Activated CD8-positive, alpha-beta memory T cell treated with anti-CD3 and anti-CD28 coated beads, Interleukin-2, amount 50 U/mL, for 1 hour (primary cell): ENCODE results near the gene ALOX5AP.

Source experiments
- DNase-seq: peaks from one replicate; pipeline ENCODE4 v3.0.0-alpha.2; 2020; ENCODE audit errors: extremely low read depth

ALOX5AP gene

DNA sequence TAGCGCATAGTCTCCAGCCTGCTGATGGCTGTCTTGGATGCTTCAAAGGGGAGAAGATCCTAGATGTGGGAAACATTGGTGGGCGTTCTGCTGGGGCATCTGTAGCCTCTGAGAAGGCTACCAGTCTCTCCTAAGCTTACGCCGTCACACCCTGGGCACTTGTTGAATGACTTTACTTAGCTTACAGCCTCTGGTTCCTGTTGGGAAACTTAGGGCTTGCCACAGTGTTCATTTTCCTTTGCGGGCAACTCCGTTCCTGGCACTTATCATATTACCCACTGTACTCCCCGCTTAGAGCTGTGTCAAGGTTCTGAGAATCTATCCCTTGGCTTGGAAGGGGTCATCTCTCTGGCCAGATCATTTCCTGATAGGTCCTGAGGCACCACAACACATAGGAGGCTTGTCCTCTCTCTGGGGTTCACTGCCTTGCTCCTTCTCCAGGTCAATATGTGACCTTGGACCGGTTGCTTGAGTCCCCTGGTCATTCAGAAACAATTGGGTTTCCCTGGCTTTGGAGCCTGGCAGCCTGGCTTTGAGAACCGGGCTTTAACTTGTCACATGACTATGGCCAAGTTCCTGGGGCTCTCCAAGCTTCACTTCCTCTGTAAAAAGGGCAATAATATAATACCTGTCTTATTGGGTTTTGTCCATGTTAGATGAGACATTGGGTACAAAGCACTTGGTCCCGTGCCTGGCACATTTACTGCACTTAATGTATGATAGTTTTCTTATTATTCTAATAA is 20.5 kb upstream of the ALOX5AP start:
- no peak for DNase-seq

DNA sequence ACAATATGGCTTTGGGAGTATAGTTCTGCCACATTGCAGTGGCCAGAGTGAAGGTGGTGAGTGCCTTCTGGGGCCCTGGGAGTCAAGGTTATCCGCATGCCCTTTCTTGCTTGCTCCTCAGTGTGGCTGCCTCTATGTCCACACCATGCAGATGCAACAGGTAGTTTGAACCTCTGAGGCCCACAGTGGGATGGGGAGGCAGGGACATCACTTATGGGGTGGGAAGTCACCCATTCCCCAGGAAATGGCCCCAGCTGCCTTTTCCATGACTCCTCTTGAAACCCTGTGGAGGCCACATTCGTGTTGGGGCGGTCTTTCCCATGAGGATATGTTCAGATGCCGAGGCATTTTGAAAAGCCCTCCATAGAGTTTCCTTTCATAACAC is 20.0 kb upstream of the ALOX5AP start:
- no peak for DNase-seq

DNA sequence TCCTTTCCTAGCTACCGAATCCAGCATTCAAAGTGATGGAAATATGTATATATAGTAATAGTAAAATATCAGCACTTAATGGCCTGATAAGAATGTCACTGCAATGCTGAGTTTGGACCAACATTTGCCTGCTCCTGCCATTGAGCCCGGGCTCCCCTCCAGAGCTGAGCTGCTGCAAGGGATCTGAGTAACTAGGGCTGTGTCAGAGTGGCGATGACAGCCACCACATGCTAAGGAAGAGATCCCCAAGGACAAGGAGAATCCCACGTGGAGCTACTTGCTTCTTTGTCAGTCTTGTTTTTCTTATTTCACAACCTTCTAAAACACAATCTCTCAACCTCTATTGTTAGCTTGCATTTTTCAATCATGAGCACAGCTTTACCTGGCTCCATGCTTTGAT is 19.5 kb upstream of the ALOX5AP start:
- DNase-seq = no peak

DNA sequence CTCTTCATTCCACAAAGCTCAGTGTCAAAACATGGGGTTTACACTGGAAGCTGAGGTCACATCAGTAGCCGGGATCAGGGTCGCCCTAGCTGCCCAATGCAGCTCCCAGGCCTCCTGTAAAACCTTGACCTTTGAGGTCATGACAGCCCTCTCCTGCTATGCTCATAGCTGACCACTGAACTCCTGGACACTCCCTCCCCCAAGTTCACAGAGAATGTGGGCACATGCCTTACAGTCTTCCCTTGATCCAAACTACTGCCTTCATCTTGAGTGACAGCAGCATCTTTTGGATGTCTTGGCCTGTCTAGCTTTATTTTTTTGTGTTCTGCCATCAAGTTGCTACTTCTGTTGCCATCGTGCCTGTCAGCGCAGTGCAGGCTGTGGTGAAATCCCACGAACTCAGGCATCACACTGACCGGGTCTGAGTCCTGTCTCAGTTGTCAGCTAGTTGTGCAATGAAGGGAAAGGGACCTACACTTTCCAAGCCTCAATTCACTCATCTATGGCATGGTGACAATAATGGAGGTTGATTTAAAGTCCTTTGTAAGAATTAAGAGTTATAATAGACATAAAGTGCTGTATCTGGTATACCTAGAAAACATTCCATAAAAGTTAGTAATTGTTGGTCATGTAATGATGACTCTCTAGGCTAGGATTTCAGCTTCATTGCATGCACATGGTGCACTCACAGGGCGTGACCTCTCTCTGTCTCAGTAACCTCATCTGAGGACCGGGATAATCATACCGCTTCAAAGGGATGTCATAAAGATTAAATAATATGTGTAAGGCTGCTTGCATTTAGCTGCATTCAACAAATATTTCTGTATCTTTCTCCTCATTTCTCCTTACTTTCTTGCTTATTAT is 16.4 kb upstream of the ALOX5AP start:
- DNase-seq = no peak

DNA sequence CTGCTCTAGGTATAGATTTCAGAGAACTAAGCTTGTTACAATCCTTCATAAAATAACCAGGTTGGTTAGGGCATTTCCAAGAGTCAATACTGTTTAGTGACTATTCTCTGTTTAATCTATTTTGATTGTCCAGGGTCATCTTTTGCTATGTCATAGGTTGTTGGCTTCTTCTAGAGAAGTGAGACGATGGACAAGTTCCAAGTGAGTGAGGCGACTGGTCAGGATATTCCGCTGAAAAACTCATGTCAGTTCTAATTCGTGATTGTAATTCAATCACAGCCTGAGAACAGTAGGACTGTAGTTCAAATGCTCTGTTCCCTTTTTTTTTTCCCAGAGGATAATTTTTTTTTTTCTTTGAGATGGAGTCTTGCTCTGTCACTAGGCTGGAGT is 15.8 kb upstream of the ALOX5AP start:
- no peak for DNase-seq

DNA sequence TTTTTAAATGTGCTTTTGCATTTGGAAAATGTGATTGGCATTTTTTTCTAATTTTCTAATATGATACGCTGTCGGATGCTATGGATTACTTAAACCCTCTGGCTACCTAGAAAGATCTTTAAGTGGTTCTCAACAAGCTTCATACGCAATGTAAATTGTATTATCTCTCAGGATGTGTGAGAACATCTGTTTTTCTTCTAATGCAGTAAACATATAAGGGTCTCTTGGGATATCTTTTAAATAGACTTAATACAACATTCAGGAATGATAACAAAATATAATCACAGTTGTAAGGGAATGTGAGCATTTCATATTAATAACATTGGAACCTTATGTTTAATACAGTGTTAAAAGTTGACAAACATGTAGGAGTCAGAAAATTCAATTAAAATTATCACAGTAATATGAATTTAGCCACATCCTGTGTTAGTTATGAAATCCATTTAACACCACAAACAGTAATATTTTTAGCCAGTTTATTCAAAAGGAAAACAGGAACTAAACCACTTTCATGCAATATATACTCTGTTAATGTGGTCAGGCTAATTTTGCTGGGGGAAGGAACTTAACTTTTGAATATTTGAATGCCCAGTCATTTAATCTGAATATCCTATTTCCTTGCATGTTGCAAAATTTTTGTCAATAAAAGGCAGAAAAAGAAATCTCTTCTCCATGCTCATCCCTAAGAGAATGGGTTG is 15.0 kb upstream of the ALOX5AP start:
- DNase-seq = no peak

DNA sequence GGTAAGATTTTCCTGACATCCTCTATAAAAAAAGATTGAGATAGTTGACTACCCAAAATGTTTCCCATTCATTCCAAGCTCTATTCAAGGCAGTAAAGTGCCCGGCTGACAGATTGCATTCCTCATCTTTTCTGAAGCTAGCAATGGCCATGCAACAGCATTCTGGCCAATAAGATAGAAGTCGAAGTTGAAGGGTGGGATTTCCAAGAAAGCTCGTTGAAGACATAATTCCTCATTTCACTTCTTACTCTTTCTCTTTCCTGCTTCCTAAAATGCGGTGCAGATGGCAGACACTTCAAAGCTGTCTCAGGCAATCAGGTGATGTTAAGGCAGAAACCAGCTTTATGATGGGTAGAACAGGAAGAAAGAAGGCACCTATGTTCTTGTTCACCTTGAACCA is 13.4 kb upstream of the ALOX5AP start:
- no peak for DNase-seq

DNA sequence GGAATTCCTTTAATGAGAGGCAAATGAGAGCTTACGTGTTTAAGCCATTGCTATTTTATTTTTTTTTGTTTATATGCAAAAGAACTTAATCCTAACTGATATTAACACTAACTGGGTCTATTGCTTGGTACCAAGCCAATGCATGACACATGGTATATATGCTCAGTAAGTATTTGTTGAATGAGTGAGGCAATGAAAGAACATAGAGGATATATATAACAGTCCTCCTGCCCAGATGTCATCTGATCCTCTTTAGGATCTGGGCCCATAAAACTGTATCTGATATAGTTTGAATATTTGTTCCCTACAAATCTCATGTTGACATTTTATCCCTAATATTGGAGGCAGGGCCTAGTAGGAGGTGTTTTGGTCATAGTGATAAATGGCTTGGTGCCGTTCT is 13.0 kb upstream of the ALOX5AP start:
- DNase-seq = no peak

DNA sequence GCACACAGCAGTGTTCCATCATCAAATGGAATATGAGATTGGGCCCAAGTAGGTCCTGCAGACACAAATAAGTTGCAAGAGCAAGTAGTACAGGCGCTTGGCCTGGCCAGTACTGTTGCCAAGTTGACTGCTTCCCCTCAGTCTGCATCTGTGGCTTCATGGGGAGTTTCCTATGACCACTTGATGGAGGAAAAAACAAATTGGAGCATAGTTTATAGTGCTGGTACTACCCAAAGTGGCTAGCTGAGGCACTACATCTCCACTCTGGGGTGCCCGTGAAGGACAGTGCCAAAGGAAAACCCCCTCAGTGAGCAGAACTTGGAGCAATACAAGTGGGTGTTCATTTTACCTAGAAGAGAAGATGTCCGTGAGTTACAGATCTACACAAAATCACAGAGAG is 10.6 kb upstream of the ALOX5AP start:
- DNase-seq = no peak

DNA sequence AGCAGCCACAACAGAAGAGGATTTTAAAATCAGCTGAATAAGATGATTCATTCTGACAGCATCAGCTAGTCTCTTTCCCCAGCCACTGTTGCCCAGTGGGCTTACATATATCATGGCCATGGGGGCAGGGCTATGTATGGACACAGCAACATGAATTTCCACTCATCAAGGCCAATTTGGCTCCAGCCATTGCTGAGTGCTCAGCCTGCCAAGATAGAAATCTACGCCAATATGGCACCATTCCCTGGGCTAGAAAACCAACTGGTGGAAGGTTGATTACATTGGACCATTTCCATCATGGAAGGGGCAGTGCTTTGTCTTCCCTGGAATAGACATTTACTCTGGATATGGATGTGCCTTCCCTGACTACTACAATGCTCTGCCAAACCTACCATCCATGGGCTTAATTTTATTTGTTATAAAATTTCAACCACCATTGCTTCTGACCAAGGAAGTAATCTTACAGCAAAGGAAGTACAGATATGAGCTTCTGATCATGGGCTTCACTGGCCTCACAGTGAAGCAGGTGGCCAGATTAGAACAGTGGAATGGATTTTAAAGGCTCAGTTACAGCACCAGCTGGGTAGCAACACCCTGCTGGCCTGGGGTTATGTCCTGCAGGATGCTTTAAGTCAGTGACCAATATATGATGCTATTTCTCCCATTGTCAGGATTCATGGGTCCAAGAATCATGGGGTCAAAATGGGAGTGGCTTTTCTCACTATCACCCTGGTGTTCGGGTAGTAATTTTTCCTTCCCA is 9.8 kb upstream of the ALOX5AP start:
- DNase-seq = no peak

DNA sequence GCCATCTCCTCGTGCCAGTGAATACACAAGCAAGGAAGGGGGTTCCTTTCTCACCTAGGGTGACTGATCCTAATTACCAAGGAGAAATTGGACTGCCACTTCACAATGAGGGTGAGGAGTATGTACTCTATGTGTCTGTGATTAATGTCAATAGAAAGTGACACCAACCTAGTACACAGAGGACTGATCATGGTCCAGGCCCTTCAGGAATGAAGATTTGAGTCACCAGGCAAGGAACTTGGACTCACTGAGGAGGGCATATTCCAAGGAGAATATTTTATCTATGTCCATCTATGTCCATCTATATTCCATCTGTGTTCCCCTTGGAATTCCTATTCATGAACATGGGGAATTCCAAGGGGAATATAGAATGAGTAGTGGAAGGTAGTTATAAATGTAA is 9.2 kb upstream of the ALOX5AP start:
- DNase-seq = no peak

DNA sequence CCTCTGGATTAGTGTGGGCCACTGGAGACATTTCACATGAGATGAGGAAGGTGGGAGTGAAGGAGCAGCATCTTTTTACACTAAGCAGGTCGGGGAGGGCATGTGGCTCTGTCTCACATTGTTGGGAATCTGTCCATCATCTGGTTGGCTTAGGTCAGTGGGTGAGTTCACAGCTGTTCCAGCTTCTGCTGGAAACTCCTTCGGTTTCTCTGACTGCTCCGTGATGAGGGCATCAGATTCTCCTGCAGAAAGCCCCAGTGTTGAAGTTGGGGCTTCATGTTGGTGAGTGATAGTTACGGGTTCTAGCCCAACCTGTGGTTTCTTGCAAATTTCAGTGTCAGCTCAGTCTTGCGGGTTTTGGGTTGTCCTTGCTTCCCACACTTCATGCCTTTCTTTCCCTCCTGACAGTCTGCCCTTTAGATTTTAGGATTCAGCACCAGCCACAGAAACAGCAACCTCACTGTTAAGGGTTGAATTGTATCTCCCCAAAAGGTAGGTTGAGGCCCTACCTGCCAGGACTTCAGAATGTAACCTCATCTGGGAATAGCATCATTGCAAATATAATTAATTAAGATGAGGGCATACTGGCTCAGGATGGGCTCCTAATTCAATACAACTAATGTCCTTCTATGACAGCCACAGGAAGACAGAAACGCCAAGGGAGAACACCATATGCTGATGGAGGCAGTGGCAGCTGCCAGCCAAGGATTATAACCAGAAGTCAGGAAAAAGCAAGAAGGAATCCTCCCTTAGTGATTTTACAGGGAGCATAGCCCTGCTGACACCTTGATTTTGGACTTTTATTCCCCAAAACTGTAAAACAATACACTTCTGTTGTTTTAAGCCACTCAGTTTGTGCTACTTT is 7.6 kb upstream of the ALOX5AP start:
- DNase-seq = no peak

DNA sequence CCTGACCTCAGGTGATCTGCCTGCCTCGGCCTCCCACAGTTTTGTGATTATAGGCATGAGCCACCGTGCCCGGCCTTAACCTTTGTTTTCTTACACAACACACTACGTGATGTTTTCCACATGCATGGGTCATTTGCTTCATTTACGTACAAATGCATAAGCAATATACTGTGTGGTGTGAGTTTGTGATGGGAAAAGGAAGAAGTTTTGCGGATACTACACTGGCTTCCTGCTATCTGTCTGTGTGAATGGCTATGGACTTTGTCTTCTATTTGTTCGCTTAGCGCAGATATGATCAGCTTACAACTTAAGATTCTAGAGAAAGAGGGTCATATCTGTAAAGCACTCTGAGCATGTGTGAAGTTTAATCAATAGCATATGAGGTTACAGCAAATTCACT is 5.5 kb upstream of the ALOX5AP start:
- DNase-seq = no peak

DNA sequence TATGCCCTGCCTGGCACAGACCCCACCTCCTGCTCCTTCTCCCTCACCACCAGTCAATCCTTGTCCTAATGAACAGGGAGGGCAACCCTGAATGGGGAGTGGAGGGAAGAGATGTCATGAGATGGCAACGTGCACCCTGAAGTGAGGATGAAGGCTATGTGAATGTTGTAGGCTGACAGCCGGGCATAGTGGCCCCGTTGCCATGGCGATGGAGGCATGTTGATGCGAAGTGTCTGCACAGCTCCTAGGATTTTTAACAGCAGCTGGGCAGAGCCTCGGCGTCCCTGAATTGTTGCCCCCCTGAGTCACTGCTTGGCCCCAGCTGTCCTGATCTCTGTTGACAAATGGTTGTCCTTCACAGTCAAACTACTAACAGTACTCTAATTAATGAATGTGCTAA is 4.8 kb upstream of the ALOX5AP start:
- DNase-seq = no peak

DNA sequence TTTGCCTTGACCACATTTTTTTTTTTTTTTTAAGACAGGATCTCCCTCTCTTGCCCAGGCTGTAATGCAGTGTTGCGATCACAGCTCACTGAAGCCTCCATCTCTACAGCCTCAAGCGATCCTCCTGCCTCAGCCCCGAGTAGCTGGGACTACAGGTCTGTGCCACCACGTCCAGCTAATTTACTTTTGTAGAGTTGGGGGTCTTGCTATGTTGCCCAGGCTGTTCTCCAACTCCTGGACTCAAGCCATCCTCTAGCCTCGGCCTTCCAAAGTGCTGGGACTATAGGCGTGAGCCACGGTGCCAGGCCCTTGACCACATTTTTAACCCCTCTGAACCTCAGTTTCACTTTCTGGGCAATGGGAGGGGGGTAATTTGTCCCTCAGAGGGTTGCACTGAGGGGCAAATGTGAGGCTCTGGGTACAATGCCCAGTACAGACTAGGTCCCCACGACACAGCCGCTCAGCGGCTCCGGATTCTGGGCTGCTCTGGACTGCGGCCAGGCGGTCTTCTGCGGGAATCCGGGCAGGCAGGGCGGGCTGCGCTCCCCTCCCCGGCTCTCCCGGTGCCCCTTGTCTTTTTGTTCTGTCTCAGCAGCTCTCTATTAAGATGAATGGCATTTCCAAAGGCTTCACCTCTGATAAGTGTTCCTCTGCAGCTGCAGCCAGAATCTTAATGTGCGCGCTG is 3.8 kb upstream of the ALOX5AP start:
- no peak for DNase-seq

DNA sequence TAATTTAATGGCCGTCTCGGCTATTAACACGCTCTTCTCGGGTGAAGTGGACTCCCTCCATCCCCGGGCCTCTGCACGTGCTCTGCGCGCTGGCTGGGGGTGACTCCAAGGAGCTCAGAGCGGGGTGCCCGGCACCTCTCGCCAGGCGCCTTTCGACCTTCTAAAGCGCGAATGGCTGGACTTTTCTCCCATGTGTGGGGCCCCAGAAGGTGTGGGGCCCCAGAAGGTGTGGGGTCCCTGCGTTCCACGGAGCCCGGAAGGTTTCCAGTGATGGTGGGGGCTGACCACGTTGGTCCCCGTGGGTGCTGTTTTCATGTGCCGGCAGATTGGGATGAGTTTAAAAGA is 3.3 kb upstream of the ALOX5AP start:
- no peak for DNase-seq

DNA sequence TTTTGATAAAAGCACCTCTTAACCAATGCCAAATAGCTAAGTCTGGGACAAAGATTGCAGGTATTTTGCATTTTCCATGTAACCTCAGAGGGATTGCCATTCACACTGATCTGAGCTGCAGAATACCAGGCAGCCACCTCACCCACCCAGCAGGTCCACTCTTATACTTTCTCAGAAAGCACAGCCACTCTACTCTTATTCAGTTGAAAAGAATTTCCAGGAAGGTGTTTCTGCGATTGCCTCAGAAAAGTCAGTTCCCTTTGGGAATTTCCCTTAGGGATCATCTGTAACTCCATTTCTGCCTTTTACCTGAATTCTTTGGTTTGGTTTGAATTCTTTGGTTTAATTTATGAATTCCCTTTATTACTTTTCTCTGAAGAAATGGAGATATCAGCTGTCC is 904 bp upstream of the ALOX5AP start:
- DNase-seq = no peak

DNA sequence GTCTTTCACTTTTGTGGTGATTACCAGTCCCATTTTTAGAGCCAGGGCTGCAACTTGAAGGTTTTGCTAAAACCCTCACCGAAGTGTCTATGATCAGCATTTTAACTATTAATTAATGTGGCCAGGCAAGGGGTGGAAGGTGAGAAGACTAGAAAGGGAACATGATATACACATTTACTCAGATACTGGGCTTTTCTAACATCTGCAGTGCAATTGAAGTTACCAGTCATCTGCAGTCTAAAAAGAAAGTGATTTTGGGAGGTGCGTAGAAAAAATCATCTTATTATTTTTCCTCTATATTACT is 481 bp downstream of the ALOX5AP start:
- no peak for DNase-seq

DNA sequence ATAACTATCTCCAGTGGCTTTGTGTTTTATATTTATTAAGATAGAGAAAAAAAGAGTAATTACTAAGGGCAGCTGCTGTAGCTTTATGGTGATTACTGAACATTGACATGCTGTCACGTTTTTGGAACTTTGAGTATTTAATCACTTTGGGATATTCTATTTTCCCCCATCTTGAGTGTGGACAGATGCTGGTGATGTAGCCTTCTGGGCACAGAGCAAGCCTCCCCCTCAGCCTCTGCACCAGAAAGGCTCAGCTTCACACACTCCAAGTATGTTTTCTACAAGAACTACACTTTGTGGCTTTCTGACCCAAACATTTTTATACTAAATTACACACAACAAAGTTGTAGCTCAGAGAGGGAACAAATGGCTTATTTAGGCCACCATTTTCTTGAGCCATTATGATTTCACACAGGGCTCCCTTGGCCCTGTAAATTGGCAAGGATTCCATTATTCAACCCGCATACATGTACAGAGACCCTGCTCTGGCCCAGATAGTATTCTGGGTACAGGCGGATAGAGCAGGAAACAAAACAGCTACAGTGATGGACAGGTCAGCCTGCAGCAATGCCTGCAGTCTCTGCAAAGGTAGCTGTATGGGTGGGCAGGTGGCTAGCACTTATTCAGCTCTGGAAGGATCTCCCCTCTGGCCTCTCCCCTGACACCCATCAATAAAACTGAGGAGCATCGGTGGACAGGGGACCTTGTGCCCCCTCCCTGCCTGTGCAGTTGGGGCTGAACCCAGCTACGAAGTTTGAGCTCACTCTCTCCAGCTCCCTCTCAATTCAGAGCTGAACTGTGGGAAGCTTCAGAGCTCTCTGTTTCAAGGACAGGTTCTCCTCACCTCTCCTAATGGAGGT is 1.3 kb downstream of the ALOX5AP start:
- no peak for DNase-seq
